ENCODE data around the gene RPS6KA4. TPM values are rescaled to one million over a fixed set of nuclear protein-coding genes. Genes with fewer than 3 reads are reported as not detected.
"Not testable (repeated sequence)": the region's sequence is repeated elsewhere in the genome, so short reads cannot be mapped to it uniquely, and the experiment has no call there.

RPS6KA4 gene
- total and polyA plus RNA-seq, 2 donors = 14.8 to 32.7 TPM

- no peaks in the 10 kb centered on the region for H3K36me3 ChIP-seq (ENCODE audit: insufficient read depth)
- no peak overlapping the region for H3K4me3 ChIP-seq (ENCODE audit: low read depth, low read length)
- H3K4me1 ChIP-seq (ENCODE audit: insufficient read depth) = no peaks in the 10 kb centered on the region
- H3K27ac ChIP-seq (ENCODE audit: low read depth) = no peak overlapping the region
- 99% methylated on average over 2 of the region's 2 CpGs for WGBS
- DNase-seq (ENCODE audit: extremely low spot score) = no peak
Observed at GRCh38 chr11:64407630-64408029, 48.7 kb downstream of the RPS6KA4 start.

- H3K4me3 ChIP-seq (ENCODE audit: low read depth, low read length) = no peak overlapping the region
- no peaks in the 10 kb centered on the region for H3K36me3 ChIP-seq (ENCODE audit: insufficient read depth)
- 51% methylated on average over 20 of the region's 20 CpGs for WGBS
- no peak overlapping the region for H3K27ac ChIP-seq (ENCODE audit: low read depth)
- H3K4me1 ChIP-seq (ENCODE audit: insufficient read depth) = no peaks in the 10 kb centered on the region
- DNase-seq (ENCODE audit: extremely low spot score) = no peak
Observed at GRCh38 chr11:64409278-64409677, 50.3 kb downstream of the RPS6KA4 start.

DNA sequence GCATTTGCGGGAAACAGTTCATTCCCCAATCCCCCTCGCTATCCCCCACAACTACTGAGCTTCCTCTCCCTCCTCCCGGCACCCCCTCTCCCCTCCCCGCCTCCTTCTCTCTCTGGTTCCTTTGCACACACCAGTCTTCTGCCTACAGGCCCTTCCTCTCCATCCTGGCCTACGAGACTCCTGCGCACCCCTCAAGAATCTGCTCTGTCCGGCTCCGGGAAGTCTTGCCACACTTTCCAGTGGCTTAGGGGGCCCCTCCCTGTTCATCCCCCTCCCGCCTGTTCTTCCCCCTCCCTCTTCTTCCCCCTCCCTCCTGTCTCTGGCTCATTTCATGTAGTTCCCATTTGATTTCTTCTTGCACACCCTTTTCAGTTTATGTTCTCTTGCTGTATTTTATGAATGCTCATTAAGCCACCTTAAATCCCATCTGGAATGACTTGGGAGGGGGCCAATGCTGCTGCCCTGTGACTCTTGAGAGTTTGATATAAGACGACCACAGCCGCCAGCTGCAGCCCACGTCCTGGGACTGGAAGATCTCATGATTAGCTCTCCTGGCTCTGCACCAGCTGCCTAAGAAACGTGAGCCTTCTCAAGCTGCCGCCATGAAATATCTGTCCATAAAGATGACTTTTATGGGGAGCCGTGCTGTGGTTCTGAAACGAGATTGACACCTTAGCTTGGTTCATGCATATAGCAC lies 50.9 kb downstream of the RPS6KA4 start:
- Histone ChIP-seq H3K36me3 (ENCODE audit: insufficient read depth) (no peaks in the 10 kb centered on the region), H3K4me3 (ENCODE audit: low read depth, low read length) (no peak overlapping the region), H3K4me1 (ENCODE audit: insufficient read depth) (no peaks in the 10 kb centered on the region), H3K27ac (ENCODE audit: low read depth) (no peak overlapping the region)
- WGBS = 15% methylated on average over 16 of the region's 16 CpGs
- peak; percentile 55 for DNase-seq (ENCODE audit: extremely low spot score)

DNA sequence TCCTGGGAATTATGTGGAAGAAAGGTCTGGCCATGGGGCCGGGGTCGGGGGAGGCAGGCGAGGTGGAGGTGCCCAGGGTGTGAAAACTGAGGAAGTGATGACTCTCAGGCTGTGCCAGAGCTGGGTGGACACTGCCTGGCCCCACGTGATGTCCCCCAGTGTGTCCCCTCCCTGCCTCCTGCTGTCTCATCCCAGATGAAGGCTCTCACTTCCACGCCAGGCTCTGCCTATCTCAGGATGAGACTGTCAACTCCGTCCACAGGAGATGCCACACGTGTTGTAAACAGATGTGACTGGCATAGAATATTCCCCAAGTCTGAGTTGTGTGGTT lies 51.4 kb downstream of the RPS6KA4 start:
- no peak for DNase-seq (ENCODE audit: extremely low spot score)
- WGBS = 45% methylated on average over 7 of the region's 7 CpGs
- no peaks in the 10 kb centered on the region for H3K36me3 ChIP-seq (ENCODE audit: insufficient read depth)
- H3K4me3 ChIP-seq (ENCODE audit: low read depth, low read length) = no peak overlapping the region
- no peaks in the 10 kb centered on the region for H3K4me1 ChIP-seq (ENCODE audit: insufficient read depth)
- no peak overlapping the region for H3K27ac ChIP-seq (ENCODE audit: low read depth)

GRCh38 chr11:64413417-64413816 lies 54.5 kb downstream of the RPS6KA4 start:
- Histone ChIP-seq H3K4me3 (ENCODE audit: low read depth, low read length) (no peak overlapping the region), H3K27ac (ENCODE audit: low read depth) (no peak overlapping the region), H3K36me3 (ENCODE audit: insufficient read depth) (no peaks in the 10 kb centered on the region), H3K4me1 (ENCODE audit: insufficient read depth) (no peaks in the 10 kb centered on the region)
- 89% methylated on average over 3 of the region's 3 CpGs for WGBS
- no peak for DNase-seq (ENCODE audit: extremely low spot score)

DNA sequence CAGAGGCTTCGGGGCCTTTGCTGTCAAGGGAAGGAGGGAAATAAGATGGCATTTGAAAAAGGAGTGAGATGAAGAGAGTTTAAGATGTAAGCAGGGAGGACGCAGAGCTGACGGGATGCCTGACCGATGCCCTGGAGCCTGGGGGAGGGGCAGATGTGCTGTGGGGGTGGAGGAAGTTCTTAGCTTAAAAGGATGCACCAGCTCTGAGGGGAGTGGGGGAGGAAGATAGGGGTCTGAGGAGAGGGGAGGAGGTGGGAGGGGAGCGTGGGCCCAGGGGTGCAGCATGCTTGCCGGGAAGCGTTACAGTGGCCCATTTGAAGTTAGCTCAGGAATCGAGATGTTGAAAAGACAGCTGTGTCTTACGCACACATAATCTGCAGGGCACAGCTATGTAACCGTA lies 56.3 kb downstream of the RPS6KA4 start:
- H3K4me3 ChIP-seq (ENCODE audit: low read depth, low read length) = no peak overlapping the region
- DNase-seq (ENCODE audit: extremely low spot score) = no peak
- H3K4me1 ChIP-seq (ENCODE audit: insufficient read depth) = no peaks in the 10 kb centered on the region
- no peaks in the 10 kb centered on the region for H3K36me3 ChIP-seq (ENCODE audit: insufficient read depth)
- WGBS = 44% methylated on average over 10 of the region's 10 CpGs
- H3K27ac ChIP-seq (ENCODE audit: low read depth) = no peak overlapping the region

DNA sequence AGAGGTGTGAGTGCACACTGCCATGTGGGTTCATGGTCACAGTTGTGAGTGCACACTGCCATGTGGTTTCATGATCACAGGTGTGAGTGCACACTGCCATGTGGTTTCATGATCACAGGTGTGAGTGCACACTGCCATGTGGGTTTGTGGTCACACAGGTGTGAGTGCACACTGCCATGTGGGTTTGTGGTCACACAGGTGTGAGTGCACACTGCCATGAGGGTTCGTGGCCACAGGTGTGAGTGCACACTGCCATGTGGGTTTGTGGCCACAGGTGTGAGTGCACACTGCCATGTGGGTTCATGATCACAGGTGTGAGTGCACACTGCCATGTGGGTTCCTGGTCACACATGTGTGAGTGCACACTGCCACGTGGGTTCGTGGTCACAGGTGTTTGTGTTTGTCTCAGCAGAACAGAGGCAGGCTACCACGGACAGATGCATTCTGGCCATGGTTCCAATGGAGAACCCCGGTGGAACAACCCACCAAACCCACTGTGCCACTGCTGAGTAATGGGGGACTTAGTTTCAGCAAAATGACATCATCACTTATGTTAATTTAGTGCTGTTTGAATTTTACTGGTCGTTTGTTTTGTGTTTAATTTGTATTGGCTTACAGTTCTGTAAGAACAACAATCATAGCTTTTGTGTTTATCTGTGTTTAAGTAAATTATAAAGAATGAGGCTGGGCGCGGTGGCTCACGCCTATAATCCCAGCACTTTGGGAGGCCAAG lies 57.2 kb downstream of the RPS6KA4 start:
- H3K4me1 ChIP-seq (ENCODE audit: insufficient read depth) = no peaks in the 10 kb centered on the region
- no peaks in the 10 kb centered on the region for H3K36me3 ChIP-seq (ENCODE audit: insufficient read depth)
- no peak overlapping the region for H3K27ac ChIP-seq (ENCODE audit: low read depth)
- WGBS = 83% methylated on average over 9 of the region's 9 CpGs
- no peak overlapping the region for H3K4me3 ChIP-seq (ENCODE audit: low read depth, low read length)
- DNase-seq (ENCODE audit: extremely low spot score) = no peak

DNA sequence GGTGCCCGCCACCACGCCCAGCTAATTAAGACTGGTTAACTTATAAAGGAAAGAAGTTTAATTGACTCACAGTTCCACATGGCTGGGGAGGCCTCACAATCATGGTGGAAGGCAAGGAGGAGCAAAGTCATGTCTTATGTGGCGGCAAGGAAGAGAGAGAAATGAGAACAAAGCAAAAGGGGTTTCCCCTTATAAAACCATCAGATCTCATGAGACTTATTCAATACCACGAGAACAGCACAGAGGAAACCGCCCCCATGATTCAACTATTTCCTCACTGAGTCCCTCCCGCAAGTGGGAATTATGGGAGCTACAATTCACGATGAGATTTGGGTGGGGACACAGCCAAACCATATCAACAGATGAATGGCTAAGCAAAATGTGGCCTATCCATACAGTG lies 59.3 kb downstream of the RPS6KA4 start:
- not testable (repeated sequence) for H3K36me3 ChIP-seq (ENCODE audit: insufficient read depth); H3K4me3 ChIP-seq (ENCODE audit: low read depth, low read length); DNase-seq (ENCODE audit: extremely low spot score); H3K27ac ChIP-seq (ENCODE audit: low read depth); H3K4me1 ChIP-seq (ENCODE audit: insufficient read depth)
- 93% methylated on average over 7 of the region's 7 CpGs for WGBS

DNA sequence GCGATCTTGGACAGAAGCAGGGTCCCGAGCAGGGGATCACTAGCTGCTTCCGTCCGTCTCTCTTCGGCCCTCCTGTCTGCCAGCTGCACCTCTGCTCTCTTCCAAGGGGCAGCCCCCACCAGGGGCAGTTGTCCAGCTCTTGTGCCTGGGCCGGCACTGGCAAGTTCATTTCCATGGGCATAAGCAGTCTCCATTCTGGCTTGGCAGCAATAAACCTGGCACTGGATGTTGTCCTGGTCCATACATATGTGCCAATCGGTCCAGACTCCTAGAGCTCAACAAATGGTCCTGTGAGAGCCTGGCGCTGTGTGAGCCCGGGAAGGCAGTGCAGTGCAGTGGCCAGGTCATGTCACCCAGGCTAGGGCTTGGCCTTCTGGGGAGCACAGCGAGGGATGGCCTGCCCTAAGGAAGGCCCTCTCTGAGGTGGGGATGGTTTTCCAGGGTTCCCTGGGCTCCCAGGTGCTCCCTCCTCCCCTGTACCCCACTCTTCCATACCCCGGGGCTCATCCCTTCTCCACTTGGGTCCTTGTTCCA lies 60.4 kb downstream of the RPS6KA4 start:
- H3K4me3 ChIP-seq (ENCODE audit: low read depth, low read length) = no peak overlapping the region
- H3K4me1 ChIP-seq (ENCODE audit: insufficient read depth) = no peaks in the 10 kb centered on the region
- H3K27ac ChIP-seq (ENCODE audit: low read depth) = no peak overlapping the region
- WGBS = 91% methylated on average over 11 of the region's 11 CpGs
- DNase-seq (ENCODE audit: extremely low spot score) = no peak
- no peaks in the 10 kb centered on the region for H3K36me3 ChIP-seq (ENCODE audit: insufficient read depth)

DNA sequence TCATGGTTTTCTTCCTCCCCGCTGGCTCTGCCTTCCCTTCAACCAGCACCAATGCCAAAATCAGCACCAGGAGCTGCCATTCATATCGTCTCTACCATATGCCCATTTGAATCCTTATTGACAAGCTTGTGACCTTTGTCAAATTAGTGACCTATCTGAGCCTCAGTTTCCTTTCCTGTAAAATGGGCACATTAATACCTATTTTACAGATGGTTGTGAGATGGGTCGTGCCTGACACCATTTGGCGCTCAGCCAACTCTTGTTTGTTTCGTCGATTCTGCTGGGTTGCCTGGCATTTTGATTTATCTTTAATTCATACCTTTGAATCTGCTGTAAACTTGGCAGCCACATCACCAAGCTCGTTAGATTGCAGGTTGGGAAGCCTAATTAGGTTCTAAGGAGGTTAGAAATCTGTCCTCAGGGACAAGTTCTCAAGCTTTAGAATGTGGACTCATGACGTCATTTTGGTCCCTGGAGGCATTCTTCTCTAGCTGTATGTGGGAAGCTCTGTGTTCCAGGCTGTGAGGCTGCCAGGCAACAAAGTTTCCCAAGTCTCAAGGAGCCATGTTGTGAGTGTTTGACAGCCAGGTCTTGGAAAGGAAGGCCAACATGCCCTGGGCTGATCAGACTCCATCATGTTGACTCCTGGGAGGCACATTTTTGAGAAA lies 61.0 kb downstream of the RPS6KA4 start:
- no peak for DNase-seq (ENCODE audit: extremely low spot score)
- Histone ChIP-seq H3K27ac (ENCODE audit: low read depth) (no peak overlapping the region), H3K4me3 (ENCODE audit: low read depth, low read length) (no peak overlapping the region), H3K4me1 (ENCODE audit: insufficient read depth) (no peaks in the 10 kb centered on the region), H3K36me3 (ENCODE audit: insufficient read depth) (no peaks in the 10 kb centered on the region)
- WGBS = 74% methylated on average over 8 of the region's 8 CpGs

Small RNA genes lying within 50 kb of the gene (small RNA-seq; reads per million reads assigned to genes)
- gene MIR1237 (not detected), gene MIR7155 (0.18 reads per million)

Other genes with a start within 250 kb of the RPS6KA4 start
- 9.8 TPM for gene MACROD1, start 193.0 kb upstream of the RPS6KA4 start, total RNA-seq
- 25.1 TPM for gene MACROD1, start 193.0 kb upstream of the RPS6KA4 start, polyA plus RNA-seq
- 42.7 TPM for gene STIP1, start 173.0 kb upstream of the RPS6KA4 start, total RNA-seq
- gene STIP1, start 173.0 kb upstream of the RPS6KA4 start, polyA plus RNA-seq = 84.0 TPM
- 7.8 TPM for gene FERMT3, start 152.4 kb upstream of the RPS6KA4 start, total RNA-seq
- gene FERMT3, start 152.4 kb upstream of the RPS6KA4 start, polyA plus RNA-seq = 16.8 TPM
- 12.7 TPM for gene TRPT1, start 133.0 kb upstream of the RPS6KA4 start, total RNA-seq
- 45.3 TPM for gene TRPT1, start 133.0 kb upstream of the RPS6KA4 start, polyA plus RNA-seq
- gene NUDT22, start 132.9 kb upstream of the RPS6KA4 start, total RNA-seq = 15.4 TPM
- 61.0 TPM for gene NUDT22, start 132.9 kb upstream of the RPS6KA4 start, polyA plus RNA-seq
- gene DNAJC4, start 128.6 kb upstream of the RPS6KA4 start, total RNA-seq = 10.7 TPM
- gene DNAJC4, start 128.6 kb upstream of the RPS6KA4 start, polyA plus RNA-seq = 57.6 TPM
- gene VEGFB, start 124.6 kb upstream of the RPS6KA4 start, total RNA-seq = 18.9 TPM
- gene VEGFB, start 124.6 kb upstream of the RPS6KA4 start, polyA plus RNA-seq = 123 TPM
- 29.2 TPM for gene FKBP2, start 118.1 kb upstream of the RPS6KA4 start, total RNA-seq
- 167 TPM for gene FKBP2, start 118.1 kb upstream of the RPS6KA4 start, polyA plus RNA-seq
- gene PPP1R14B, start 112.2 kb upstream of the RPS6KA4 start, total RNA-seq = 31.6 TPM
- 62.8 TPM for gene PPP1R14B, start 112.2 kb upstream of the RPS6KA4 start, polyA plus RNA-seq
- gene PLCB3, start 107.6 kb upstream of the RPS6KA4 start, total RNA-seq = 14.8 TPM
- gene PLCB3, start 107.6 kb upstream of the RPS6KA4 start, polyA plus RNA-seq = 18.2 TPM
- 34.2 TPM for gene BAD, start 74.5 kb upstream of the RPS6KA4 start, total RNA-seq
- gene BAD, start 74.5 kb upstream of the RPS6KA4 start, polyA plus RNA-seq = 111 TPM
- 4.7 TPM for gene GPR137, start 73.3 kb upstream of the RPS6KA4 start, total RNA-seq
- gene GPR137, start 73.3 kb upstream of the RPS6KA4 start, polyA plus RNA-seq = 48.3 TPM
- not detected for gene KCNK4, start 67.9 kb upstream of the RPS6KA4 start, total RNA-seq
- gene KCNK4, start 67.9 kb upstream of the RPS6KA4 start, polyA plus RNA-seq = 0.13 TPM
- gene CATSPERZ, start 58.8 kb upstream of the RPS6KA4 start, total RNA-seq = not detected
- 0.29 TPM for gene CATSPERZ, start 58.8 kb upstream of the RPS6KA4 start, polyA plus RNA-seq
- gene ESRRA, start 53.6 kb upstream of the RPS6KA4 start, total RNA-seq = 13.3 TPM
- 53.2 TPM for gene ESRRA, start 53.6 kb upstream of the RPS6KA4 start, polyA plus RNA-seq
- gene TRMT112, start 41.6 kb upstream of the RPS6KA4 start, total RNA-seq = 124 TPM
- 245 TPM for gene TRMT112, start 41.6 kb upstream of the RPS6KA4 start, polyA plus RNA-seq
- gene PRDX5, start 41.0 kb upstream of the RPS6KA4 start, total RNA-seq = 69.0 TPM
- 294 TPM for gene PRDX5, start 41.0 kb upstream of the RPS6KA4 start, polyA plus RNA-seq
- gene CCDC88B, start 19.0 kb upstream of the RPS6KA4 start, total RNA-seq = 2.6 TPM
- gene CCDC88B, start 19.0 kb upstream of the RPS6KA4 start, polyA plus RNA-seq = 10.2 TPM
- gene SLC22A11, start 196.8 kb downstream of the RPS6KA4 start, total RNA-seq = not detected
- gene SLC22A11, start 196.8 kb downstream of the RPS6KA4 start, polyA plus RNA-seq = 0.04 TPM
- gene SLC22A12, start 232.1 kb downstream of the RPS6KA4 start, total RNA-seq = not detected
- not detected for gene SLC22A12, start 232.1 kb downstream of the RPS6KA4 start, polyA plus RNA-seq